GM12874 (cell line): Measurements from ENCODE around the gene NEGR1.

ENCODE experiments used
- TF ChIP-seq, protein P1 (sequence below): IDR thresholded peaks from 2 replicates; pipeline ENCODE4 v1.5.1; 2011; ENCODE audit warnings: low read depth, mild to moderate bottlenecking, control low read depth, low read length, moderate library complexity; ENCODE audit not compliant: insufficient read depth

NEGR1 gene

DNA sequence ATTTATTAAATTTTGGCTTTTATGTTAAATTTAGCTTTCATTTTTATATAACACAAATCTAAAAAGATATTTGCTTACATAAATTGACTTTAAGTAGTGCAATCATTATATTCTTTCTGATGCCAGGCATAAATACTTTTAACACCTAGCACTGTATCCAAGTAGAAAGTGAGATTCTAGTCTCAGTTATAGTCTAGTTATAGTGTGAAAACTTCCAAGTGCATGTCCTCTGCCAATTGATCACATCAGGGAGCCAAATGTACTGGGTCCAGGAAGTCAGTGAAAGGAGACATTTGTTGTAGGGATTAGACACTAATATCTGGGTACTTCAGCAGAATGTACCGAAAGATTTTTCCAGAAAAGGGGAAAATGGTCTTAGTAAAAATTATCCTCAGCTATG is 910.8 kb downstream of the NEGR1 start:
- TF ChIP-seq, protein P1, sequence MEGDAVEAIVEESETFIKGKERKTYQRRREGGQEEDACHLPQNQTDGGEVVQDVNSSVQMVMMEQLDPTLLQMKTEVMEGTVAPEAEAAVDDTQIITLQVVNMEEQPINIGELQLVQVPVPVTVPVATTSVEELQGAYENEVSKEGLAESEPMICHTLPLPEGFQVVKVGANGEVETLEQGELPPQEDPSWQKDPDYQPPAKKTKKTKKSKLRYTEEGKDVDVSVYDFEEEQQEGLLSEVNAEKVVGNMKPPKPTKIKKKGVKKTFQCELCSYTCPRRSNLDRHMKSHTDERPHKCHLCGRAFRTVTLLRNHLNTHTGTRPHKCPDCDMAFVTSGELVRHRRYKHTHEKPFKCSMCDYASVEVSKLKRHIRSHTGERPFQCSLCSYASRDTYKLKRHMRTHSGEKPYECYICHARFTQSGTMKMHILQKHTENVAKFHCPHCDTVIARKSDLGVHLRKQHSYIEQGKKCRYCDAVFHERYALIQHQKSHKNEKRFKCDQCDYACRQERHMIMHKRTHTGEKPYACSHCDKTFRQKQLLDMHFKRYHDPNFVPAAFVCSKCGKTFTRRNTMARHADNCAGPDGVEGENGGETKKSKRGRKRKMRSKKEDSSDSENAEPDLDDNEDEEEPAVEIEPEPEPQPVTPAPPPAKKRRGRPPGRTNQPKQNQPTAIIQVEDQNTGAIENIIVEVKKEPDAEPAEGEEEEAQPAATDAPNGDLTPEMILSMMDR = no peak

DNA sequence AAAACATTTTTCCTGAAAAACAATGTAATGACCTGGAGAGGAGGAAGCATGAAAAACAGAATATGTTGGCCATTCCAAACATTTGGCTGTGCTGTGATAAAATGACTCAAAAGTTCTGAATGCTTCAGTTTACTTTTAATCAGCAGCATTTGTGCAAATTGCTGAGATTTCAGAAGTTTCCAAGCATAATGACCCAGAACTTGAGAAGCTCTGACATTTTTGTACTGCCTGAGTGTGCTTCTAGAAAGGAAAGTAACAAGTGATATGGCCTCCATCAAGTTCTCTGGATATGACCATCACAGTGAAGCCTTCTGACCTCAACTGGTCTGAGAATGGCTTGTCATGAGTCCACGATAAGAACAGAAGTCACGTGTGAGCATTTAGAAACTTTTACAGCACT is 918.1 kb downstream of the NEGR1 start:
- TF ChIP-seq, protein P1 = no peak

DNA sequence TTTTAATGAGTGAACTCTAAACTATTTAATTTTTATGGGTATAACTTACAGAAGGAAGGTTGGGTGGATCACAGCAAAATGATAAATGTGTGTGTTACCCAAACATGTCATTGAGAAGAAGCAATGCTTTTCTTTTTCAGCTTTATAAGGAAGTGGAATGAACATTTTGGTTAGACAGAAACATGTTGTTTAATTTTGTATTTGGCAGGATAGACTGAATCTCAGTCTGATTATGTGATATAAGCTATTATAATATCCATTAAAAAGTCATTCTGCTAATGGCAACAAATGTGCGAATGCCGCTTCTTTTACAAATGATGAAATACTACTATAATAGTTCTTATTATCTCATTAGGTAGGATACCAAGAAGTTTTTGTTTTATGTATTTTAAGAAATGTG is 919.6 kb downstream of the NEGR1 start:
- TF ChIP-seq, protein P1 = no peak

DNA sequence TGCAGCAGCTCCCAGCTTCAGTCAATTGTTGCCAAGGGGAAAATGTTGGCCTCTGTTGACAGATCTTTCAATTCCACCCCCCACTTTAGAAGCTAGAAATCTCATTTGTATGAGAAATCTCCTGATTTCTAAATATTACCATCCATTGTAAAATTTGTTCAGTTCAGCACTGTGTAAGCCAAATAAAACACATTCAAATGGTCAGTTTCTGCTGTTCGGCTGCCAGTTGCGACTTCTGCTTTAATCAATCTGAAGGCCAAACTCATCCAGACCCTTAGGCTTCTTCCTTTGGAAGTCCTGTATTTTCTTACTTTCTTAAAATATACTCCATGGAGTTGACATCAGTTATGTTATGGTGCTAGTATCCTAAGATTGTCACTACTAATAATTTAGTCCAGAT is 920.3 kb downstream of the NEGR1 start:
- TF ChIP-seq, protein P1 = no peak

DNA sequence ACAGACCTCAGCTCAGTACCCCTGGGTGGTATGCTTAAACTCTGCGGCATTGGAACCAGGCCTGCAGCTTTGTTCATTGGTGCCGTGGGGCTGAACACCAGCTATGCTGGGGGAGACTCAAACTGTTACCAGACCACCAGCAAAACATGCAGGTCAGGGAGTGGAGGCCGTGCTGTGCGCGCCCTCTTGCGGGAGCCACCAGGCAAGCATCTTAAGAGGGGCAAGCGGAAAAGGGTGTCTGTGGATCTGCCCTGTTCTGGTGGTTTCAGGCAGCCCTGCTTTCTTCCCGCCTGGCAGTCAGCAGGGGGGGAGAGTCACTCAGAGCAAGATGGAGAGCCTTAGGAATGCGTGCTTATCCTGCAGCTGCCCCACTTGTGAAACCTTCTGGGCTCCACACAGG is 924.6 kb downstream of the NEGR1 start:
- TF ChIP-seq, protein P1 = no peak

DNA sequence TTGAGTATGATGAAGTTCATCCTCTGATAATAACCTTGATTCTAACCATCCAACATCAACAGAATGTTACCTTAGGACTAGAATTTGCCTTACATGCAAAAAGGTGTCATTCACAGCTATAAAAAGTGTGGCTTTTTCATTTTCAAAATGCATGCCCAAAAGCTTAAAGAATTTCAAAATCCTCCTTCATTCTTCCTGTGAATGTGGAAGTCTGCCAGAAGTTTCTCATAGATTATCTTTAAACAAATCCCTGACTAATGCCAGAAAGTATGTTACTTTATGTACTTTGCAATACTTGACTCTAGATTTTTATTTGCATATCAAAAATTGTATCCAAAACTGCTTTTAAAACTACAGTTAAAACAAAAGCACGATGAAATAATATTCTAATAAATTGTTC is 930.9 kb downstream of the NEGR1 start:
- TF ChIP-seq, protein P1 = no peak

DNA sequence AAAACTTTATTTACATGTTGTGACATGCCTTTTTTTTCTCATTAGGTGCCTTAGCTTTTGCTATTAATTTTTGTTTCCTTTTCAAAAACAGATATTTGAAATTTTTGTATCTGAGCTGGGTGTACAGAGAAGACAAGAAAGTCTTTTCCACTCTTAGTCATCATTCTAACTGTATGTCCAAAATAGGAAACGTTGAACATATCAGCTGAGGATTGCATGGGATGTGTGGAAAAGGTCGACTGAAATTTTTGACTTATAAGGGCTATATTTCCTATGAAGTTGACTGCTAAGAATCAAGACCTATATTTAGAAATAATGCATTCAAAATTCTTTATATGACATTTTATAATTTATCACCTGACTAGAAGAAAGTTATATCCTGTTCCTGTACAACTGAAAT is 931.5 kb downstream of the NEGR1 start:
- TF ChIP-seq, protein P1 = no peak

DNA sequence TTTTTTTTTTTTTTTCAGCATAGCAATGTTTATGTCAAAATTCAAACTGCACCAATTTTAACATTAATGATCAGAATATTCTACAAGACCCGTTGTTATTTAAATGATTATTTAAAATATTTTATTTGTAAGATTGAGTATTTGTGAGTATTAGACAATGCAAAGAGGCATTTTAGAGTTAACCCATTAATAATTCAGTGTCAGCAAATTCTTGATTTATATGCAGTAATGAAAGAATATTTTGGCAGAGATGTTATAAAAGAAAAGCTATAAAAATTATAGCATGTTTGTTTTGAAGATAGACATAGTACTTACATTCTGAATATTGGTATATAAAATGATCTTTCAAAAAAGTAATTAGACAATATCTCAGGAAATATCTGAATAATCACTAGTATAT is 932.0 kb downstream of the NEGR1 start:
- TF ChIP-seq, protein P1 = no peak
